GM21529 (cell line): ENCODE data around the gene DNAL4.
A peak's percentile ranks its signal among the peaks of the same experiment; 100 is the strongest.

Experiments
- ATAC-seq: cut with Tn5 transposase; IDR thresholded peaks from one replicate; pipeline ENCODE4 v1.9.1; 2021; ENCODE audit not compliant: unreplicated experiment

DNAL4 gene

DNA sequence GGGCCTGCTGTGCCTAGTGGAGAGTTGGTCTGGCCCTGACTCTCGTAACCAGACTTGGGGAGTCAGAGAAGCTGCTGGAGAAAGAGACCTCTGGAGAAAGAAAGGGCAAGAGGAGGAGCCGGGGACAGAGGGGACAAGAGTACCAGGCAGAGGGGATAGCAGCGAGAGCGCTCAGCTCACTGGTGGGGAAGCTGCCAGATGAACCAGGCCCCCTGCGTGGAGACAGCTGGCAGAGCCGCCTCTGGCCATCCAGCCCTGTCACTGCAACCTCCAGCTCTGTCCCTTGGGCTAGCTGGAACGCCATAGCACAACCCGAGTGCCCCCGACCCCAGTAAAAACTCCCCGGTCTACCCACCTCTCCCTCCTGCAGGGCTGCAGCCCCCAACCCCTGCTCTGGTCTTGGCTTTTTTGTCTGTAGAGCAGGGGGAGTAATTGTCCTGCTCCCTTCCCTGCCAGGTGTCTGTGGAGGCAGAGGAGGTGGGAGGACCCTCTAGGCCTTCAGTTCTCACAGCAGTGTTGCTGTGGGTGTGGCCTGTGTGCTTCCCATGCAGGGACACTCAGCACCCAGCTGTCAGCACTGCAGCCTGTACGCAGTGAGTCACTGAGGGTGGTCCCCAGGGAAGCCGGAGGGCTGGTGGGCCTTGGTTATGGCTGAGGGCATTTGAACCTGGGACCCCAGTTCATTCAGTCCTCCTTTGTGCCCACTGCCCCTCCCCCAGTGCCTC is 33.3 kb downstream of the DNAL4 start:
- no peak for ATAC-seq

DNA sequence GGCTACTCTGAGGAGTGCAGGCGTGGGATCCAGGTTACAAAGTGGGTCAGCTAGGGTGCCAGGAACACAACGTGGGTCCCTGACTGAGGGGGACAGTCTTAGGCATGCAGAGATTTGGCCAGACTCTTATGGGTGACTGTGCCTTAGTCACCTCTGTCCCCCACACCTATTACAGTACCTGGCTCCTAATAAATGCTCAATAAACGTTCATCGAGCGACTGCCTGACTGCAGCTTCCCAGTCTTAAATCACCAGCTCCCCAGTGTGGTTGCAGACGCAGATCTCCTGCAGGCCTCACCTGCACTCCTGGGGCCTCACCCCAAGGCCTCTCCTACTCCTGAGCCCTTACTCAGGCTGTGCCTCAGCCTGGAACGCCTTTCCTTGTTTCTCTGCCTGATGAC is 34.9 kb downstream of the DNAL4 start:
- ATAC-seq: no peak

DNA sequence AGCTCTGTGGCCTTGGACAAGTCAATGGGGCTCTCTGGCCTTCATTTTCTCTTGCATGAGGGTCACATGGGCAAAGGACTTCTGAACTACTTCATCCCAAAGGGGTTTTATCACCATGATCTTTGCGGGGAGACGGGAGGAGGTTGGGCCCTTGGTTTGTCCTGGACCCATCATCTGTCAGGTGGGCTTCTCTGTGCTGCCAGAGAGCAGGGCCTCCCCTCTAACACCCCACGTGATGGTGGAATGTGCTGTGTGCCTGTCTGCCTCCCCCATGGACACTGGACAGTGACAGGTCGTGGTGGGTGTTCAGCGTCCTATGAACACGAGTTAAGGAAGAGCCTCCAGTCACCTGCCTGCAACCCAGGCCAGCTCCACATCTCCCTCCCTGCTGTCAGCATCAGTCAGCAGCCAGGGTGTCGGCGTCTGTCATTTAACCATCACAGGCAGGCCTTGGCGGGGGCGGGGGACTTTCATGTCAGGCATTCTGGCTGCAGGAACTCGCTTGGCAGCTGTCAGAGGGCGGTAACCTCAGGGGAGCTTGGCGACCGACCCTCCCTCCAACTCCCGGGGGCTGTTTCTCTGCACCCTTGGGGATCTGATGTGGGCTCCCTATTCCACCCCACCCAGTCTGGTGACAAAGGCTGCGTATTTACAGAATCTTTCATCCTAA is 35.5 kb downstream of the DNAL4 start:
- no peak for ATAC-seq

DNA sequence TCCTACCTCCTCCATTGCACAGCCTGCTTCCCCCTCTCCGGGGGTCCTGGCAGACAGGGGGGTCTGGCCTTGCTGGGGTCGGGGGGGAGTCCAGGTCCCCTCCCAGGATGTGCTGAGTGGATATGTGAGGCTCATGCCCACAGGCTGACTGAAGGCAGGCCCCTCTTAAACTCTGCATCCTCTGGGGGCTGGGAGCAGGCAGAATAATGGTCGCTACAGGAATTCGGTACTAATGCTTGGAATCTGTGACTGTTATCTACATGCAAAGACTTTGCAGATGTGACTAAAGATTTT is 36.5 kb downstream of the DNAL4 start:
- ATAC-seq: no peak

DNA sequence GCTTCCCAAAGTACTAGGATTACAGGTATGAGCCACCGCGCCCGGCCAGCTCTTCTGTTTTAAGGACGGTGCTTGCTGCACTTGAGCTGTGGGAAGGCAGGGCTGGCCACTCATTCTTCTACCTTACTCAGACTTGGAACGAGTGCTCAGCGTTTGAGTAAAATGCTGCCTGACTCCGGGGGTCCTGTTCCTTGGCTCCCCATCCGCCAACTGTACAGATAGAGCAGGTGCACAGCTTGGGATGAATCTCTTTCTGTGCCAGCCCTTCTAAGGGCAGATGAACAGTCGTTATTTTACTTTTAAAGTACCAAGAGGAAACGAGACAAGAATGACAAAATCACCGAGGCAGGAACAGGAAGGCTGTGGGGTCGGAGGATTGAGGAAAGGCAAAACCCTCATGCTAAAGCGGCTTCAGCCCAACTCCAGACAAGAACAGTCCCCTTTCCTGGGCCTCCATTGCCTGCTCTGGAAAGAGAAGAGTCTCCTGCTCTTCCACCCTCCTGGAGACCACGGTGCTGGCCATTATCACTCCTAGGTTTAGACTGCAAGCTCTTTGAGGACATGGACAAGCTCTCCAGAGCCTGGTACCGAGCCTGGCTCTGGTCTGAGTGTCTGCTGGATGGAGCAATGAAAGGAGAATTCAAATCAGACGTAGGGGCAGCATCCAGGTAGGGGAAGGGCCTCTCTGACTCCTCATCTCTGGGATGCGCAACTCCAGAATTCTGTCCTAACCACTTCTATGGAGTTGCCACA is 37.1 kb downstream of the DNAL4 start:
- ATAC-seq: no peak

DNA sequence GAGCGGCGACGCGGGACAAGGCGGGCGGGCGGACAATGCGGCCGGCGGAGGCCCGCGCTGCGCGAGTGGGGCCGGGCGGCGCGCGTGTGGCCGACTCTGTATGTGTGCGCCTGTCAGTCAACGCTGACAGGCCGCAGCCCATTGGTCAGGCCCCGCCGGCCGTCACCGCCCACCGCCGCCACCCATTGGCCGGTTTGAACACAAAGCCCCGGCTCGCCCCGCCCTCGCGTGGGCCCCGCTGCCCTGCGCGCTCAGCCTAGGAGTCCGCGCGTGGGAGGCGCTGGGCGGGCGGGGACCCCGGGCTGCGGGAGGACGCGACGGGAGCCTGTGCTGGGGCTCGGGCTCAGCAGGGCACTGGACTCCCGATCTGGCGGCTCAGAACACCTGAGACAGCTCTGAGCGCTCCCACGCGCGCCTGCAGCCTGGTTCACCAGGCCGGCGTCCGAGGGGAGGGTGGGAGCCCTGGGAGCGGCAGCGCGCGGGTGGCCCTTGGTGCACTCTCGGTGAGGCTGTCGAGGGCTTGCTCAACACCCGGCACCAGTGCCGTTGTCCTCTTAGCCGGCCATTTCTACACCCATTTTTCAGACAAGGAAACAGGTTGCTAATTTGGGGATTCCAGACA is 37.9 kb downstream of the DNAL4 start, which contains the start of gene SUN2:
SUN2 (minus strand) TSS at position 88 of the 622 bp plus-strand sequence. CDS start 3,370 bp downstream, outside the sequence.
- ATAC-seq: peak; percentile 63

DNA sequence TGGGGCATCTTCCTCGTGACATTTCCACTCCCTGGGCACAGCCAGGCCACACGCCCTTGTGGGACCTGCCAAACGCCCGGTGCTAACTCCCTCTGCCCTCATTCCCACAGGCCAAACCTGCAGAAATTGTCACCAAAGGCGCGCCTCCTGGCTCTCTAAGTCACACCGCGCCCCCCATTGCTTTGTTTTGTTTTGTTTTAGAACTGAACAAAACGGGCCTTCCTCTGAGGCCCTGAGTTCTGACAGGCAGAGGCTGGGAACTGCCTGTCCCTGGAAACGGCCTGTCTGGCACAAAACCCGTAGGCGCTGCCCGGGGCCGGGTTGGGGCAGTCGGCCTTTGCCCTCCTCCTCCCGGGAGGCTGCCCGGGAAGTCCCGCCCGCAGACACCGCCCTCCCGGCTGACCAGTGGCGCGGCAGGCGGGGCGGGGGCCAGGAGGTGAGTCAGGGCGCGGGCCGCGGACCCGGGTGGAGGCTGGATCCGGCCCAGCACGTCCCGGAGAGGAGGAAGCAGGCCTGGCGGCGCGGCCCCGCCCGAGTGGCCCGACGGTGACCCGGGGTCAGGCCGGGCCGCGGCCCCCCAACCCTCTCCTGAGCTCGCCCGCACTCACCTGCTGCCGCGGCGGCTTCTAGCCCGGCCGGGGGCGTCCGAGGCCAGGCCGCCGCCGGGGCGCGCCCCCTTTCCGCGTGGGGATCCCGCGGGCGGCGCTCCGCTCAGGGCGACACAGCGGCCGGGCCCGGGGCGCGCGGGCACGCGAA is 38.6 kb downstream of the DNAL4 start:
- peak; percentile 21 for ATAC-seq

DNA sequence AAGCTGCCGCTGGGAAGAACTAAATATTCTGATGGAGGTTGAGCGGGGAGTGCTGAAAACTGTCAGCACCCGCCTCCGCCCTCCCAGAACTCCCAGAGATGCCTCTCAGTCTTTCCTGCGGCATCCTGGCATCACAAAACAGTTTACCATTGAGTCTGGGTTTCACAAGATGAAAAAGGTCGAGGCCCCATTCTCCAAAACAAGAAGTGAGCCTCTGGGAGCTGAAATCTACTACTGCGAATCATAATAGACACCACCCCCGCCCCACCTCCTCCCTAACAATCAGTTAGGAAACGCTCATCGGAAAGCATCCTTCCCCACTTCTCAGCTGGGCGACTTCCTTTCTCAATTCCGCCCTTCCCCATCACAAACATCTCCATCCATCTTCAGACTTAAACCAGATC is 39.2 kb downstream of the DNAL4 start:
- ATAC-seq: no peak

DNA sequence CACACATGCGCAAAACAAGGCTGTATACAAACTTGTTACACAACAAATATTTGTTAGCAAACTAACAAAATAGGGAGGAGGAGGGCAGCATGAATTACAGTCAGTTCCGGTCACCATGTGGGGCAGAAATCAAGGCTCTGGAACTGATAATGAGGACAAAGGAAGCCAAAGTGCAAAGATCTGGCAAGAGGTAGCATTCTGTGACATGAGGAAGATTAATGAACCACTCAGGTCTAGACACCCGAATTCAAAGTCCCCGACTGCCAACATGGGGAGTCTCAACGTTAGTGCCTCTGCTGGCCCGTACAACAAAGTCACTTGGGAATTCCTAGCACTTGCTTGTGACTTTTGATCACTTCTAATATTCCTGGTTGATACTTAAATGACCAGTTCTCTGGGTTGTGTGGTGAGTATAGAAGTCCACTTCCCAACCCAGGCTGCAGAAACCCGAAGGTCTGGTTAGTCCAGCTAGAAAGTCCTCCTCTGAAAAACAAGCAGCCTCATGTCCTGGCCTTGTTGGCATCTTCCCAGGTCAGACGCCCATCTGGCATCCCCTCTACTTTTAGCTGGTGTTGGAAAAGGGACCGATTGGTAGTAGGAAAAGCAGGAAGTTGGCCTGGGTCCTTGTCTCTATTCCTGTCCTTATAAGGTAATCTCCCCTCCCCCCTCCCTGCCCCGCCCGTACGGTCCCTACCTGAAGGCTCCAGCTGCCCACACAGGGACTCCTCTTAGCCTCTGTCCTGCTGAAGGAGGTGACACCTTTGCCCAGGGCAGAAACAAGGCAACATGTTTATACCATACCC is 39.8 kb downstream of the DNAL4 start:
- ATAC-seq: no peak

DNA sequence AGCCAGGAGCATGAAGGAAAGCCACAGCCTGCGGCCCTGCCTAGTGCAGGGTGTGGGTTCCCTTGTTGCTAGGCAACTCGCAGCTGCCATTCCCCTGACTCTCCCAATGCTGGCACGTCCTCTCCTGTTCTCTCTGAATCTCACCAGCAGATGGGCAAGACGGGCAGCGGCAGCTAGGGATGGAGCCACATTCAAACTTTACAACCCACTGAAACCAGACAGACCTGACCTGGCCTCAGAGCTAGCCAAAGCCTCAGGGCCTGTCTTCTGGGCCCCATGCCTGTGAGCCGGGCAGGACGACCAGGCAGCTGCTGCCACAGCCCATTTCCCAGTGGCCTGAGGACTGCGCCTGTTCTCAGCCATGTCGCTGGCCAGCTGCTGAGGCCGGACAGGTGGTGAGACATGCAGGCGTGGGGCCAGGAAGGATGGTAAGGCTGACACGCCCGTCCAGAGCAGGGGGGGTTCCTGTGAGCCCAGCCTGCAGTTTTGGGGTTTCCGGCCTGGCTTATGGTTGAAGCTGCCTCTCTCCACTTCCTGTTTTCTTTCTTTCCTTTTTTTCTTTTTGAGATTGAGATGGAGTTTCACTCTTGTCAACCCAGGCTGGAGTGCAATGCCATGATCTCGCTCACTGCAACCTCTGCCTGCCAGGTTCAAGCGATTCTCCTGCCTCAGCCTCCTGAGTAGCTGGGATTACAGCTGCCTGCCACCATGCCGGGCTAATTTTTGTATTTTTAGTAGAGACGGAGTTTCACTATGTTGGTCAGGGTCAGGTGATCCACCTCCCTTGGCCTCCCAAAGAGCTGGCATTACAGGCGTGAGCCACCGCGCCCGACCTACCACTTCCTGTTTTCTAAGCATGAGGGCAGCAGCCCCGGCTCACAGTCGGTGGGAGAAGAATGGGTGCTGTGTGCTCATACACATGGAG is 42.3 kb downstream of the DNAL4 start:
- ATAC-seq: no peak

DNA sequence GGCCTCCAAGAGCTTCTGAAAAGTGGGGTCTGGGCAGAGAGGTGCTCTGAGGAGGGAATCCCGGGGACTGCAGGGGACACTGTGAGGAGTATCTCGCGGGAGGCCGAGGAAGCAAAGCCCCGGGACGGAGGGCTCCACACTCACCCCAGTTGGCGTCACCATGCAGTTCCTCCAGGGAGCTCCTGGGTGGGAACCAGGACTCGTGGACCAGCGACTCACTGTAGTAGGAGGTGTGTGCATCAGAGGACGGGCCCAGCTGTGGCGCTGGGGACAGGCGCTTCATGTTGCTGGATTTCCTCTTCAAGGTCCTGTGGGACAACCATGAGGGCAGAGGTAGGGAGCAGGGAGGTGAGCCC is 42.9 kb downstream of the DNAL4 start:
- ATAC-seq: no peak

DNA sequence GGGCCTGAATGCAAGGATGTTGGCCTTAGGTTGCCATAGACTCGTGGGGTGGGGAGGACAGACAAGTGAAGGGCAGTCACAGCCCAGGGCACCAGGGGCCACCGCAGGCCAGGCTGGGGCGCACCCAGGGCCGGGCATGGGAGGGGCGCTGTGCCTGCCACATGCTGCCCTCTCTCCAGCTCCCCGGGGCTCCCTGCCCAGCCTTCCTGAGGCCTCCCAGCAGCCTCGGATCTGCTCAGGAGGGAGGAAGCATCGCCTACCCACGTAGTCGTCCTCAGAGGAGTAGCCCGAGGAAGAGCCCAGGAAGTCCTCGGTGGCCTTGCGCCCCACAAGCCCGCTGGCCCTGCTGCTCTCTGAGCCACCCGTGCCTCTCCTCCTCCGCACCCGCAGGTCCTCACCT is 43.3 kb downstream of the DNAL4 start:
- no peak for ATAC-seq

DNA sequence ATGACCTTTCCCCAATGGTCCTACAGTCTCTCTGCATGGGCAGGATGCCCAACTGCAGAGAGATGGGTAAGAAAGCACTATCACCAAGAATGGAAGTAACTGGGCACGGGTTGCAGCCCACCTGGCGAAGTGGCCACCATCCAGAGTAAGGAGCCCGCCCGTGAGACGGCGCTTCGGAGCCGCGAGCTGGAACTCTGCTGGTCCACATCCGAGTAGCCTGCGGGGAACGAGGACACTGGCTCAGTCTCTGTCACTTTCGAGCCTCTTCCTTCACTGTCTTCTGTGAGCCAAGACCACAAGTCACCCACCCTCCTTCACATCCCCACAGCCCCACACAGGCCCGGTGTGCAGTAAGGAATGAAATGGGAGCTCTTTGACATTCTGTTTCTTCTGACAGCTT is 43.8 kb downstream of the DNAL4 start:
- no peak for ATAC-seq

DNA sequence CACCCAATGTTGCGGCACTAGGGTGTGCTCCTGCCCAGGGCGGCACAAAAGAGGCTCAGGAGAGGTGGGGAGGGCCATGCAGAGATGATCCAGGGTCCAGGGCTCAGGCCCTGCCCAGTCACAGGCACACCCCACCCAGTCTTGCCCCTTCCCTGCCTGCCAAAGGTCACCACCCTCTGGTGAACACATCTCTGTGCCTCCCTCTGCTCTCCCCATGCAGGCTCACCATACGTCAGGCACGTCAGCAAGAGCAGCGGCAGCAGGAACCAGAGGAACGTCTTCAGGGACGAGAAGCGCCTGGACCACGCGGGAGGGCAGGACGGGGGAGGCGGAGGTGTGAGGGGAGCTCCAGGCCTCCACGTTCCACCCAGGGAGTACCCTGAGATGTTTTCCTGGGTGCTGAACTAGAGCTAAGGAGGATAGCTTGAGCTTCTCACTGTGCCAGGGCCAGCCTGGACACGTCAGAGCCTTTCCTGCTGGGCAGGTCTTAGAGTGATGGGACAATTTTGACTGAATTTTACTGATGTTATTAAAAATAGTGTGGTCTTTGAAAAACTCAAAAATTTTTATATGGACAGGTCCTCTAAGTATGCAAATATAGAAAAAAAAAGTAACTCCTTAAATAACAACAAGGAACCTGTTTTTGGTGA is 45.3 kb downstream of the DNAL4 start:
- no peak for ATAC-seq

DNA sequence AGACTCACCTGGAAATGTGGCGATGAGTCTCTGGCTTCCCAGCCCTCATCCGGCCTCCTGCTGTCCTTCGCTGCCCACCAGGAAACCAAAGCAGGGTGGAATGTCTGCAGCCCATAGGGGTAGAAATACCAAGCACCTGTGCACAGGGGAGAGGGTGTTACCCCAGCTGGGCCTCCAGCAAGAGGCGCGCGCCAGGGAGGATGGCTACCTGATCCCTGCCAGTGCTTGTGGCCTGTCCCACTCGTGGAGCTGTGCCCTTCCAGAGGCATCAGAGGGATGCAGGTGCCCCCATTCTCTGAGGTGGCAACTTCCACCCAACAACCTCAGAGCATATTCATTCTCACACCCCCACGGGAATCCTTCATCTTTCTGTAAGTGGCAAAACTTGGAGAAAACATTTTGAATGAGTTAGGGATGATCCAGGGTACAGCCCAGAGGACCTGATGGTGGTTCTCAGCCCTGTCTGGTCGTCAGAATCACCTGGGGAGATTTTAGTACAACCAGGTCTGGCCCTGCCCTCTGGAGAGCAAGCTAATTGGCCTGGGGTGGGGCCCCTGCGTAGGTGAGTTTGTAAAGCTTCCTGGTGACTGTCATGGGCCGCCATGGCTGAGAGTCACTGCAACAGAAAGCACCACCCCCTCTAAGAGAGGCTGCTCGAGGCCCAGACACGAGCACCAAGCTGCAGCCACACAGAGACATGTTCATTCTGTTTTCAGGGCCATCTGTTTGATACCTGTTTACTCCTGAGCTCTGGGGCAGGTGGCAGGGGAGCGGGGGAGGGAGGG is 48.1 kb downstream of the DNAL4 start:
- ATAC-seq: no peak

DNA sequence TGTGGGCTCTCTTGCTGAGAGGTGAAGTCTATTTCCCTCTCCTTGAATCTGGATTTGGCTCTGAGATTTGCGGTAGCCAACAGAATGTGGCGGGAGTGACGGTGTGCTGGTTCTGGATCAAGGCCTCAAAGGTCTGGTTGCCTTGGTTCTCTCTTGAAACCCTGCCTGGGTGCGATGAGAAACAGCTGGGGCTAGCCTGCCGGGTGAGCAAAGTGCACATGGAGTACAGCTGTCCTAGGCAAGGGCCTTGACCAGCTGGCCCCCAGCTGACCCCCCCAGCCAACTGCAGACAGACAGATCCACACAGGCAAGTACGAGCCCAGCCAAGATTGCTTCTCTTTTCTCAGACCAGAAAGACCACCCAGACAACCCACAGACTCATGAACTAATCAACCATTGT is 49.0 kb downstream of the DNAL4 start:
- no peak for ATAC-seq

DNA sequence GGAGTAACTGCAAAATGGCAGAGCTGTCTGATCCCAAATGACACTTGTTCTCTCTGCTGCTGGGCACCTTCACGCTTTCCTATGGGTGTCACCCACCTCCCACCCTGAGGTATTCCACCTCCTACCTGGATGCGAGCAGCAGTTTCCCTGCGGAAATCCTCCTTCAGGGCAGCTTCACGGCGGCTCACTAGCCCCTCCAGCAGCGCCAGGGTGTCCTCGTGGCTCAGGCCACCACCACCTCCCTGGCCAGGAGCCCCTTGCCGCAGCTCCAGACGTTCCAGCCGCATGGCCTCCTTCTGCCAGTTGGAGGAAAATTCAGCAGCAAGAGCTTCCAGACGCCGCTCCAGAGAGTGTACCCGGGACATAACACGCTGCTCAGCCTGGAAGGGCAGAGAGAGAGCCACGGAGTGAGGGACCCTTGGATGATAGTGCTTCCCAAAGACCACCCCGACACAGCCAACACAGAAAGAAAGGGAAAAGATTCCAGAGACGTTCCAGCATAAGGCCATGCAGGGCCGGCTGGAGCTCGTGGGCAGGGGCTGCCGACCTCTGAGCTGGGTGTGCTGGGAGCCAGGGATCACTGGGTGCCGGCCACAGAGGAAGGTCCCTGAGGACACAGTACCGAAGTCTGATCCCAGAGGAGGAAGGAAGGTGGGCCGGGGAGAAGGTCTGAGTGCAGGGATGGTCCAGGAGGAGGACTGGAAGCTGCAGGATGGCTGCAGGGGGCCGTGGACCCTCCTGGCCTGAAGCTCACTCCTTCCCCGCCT is 51.6 kb downstream of the DNAL4 start:
- ATAC-seq: no peak
